Fibroblast of lung (primary cell): Measurements from ENCODE around the gene MGST2. TPM values are rescaled to one million over a fixed set of nuclear protein-coding genes. Genes with fewer than 3 reads are reported as not detected.

ENCODE experiments used
- DNase-seq, 2 donors: peaks; one replicate each; pipeline versions ENCODE4 v3.0.0 to v3.0.0-alpha.2; 2010; ENCODE audit warnings: low read depth in 2 of 2
- H2AFZ ChIP-seq: 2 replicates; pipeline ENCODE4 v1.5.1; 2012; ENCODE audit warnings: low read length, control low read depth, inconsistent platforms
- H3K27ac ChIP-seq: 2 replicates; pipeline ENCODE4 v1.5.1; 2011; ENCODE audit warnings: low read length, control low read depth; ENCODE audit not compliant: insufficient read depth
- H3K27me3 ChIP-seq: 2 replicates; pipeline ENCODE4 v1.5.1; 2011; ENCODE audit warnings: mild to moderate bottlenecking, low read length; ENCODE audit not compliant: control insufficient read depth, insufficient read depth
- H3K36me3 ChIP-seq: 2 replicates; pipeline ENCODE4 v1.5.1; 2011; ENCODE audit warnings: low read length; ENCODE audit not compliant: control insufficient read depth, insufficient read depth
- H3K4me1 ChIP-seq: 2 replicates; pipeline ENCODE4 v1.5.1; 2011; ENCODE audit warnings: low read length; ENCODE audit not compliant: control insufficient read depth, insufficient read depth; ENCODE audit errors: extremely low read depth
- H3K4me2 ChIP-seq: 2 replicates; pipeline ENCODE4 v1.5.1; 2011; ENCODE audit warnings: low read length, control low read depth; ENCODE audit not compliant: insufficient read depth; ENCODE audit errors: extremely low read depth
- H3K4me3 ChIP-seq, 4 experiments: fragments of 200-600 bp in 1 of 4; sonication (generic) in 1 of 4; replicated peaks in 1 of 4; 2 replicates each; pipeline ENCODE4 v1.5.1; 2011 to 2016; ENCODE audit warnings: low read length in 4 of 4, low read depth in 3 of 4, mild to moderate bottlenecking in 3 of 4, control low read depth in 2 of 4, inconsistent platforms in 1 of 4, mixed read lengths in 1 of 4; ENCODE audit not compliant: insufficient read depth in 1 of 4; ENCODE audit errors: control extremely low read depth in 1 of 4
- H3K79me2 ChIP-seq: 2 replicates; pipeline ENCODE4 v1.5.1; 2012; ENCODE audit warnings: mild to moderate bottlenecking, low read length, inconsistent platforms; ENCODE audit not compliant: control insufficient read depth, insufficient read depth
- H3K9ac ChIP-seq: 2 replicates; pipeline ENCODE4 v1.5.1; 2011; ENCODE audit warnings: mild to moderate bottlenecking, low read length, control low read depth; ENCODE audit not compliant: insufficient read depth
- H3K9me3 ChIP-seq: 2 replicates; pipeline ENCODE4 v1.5.1; 2012; ENCODE audit warnings: low read depth, low read length; ENCODE audit not compliant: control insufficient read depth, insufficient read depth
- H4K20me1 ChIP-seq: 2 replicates; pipeline ENCODE4 v1.5.1; 2011; ENCODE audit warnings: low read length; ENCODE audit not compliant: control insufficient read depth, insufficient read depth; ENCODE audit errors: extremely low read depth
- CTCF ChIP-seq, 2 donors: IDR thresholded peaks in 1 of 2; conservative IDR thresholded peaks in 1 of 2; 1 replicate in 1 of 2; 2 replicates in 1 of 2; pipeline ENCODE4 v1.5.1; 2011 to 2012; ENCODE audit warnings: low read length in 2 of 2, control low read depth in 1 of 2, inconsistent platforms in 1 of 2, low read depth in 1 of 2, mild to moderate bottlenecking in 1 of 2
- EZH2 ChIP-seq: IDR thresholded peaks from 2 replicates; pipeline ENCODE4 v1.5.1; 2012; ENCODE audit warnings: low read length, control low read depth, mild to moderate bottlenecking; ENCODE audit errors: missing control alignments
- polyA plus RNA-seq, 2 donors: library from polyadenylated mRNA; depleted of rRNA in 1 of 2; stranded (reverse) in 1 of 2; unstranded in 1 of 2; fragments of >200 nt; gene quantifications; 2 replicates each; pipeline ENCODE4 v1.2.1, GENCODE V29; 2011 to 2012; ENCODE audit warnings: missing spikeins in 1 of 2
- total RNA-seq: library from RNA; depleted of rRNA; stranded (reverse); fragments of >200 nt; gene quantifications from 2 replicates; pipeline ENCODE4 v1.2.1, GENCODE V29; 2014

Gene MGST2
- total and polyA plus RNA-seq, 2 donors (not counting 1 experiment from before 2014, with no cell fraction given): 5.3 to 20.1 TPM

- no peaks in the 10 kb centered on the region for H3K4me1 ChIP-seq
- no peak overlapping the region for H3K9ac ChIP-seq
- no peaks in the 10 kb centered on the region for H3K36me3 ChIP-seq
- H3K79me2 ChIP-seq: no peaks in the 10 kb centered on the region
- H3K27ac ChIP-seq: no peak overlapping the region
- no peaks in the 10 kb centered on the region for H4K20me1 ChIP-seq
- no peaks in the 10 kb centered on the region for H3K9me3 ChIP-seq
- DNase-seq: no peak
- no peak overlapping the region for H2AFZ ChIP-seq
- no peaks in the 10 kb centered on the region for H3K27me3 ChIP-seq
- no peak overlapping the region for H3K4me2 ChIP-seq
- TF ChIP-seq CTCF (conservative IDR thresholded peaks at IDR 0.05 in 1 of 2, IDR thresholded peaks at IDR 0.05 in 1 of 2; ENCODE audit: low read depth in 1 of 2, low read length in 2 of 2) (no peak), EZH2 (no peak)
- H3K4me3 ChIP-seq: no peak overlapping the region
These were observed 23.6 kb downstream of the MGST2 start for GRCh38 chr4:139689093-139689722.

- TF ChIP-seq EZH2 (no peak), CTCF (conservative IDR thresholded peaks at IDR 0.05 in 1 of 2, IDR thresholded peaks at IDR 0.05 in 1 of 2; ENCODE audit: low read depth in 1 of 2, low read length in 2 of 2) (no peak)
- Histone ChIP-seq H3K79me2 (no peaks in the 10 kb centered on the region), H3K36me3 (no peaks in the 10 kb centered on the region), H3K9me3 (no peaks in the 10 kb centered on the region), H3K4me1 (no peaks in the 10 kb centered on the region), H2AFZ (no peak overlapping the region), H3K4me3 (no peak overlapping the region), H3K27me3 (no peaks in the 10 kb centered on the region), H3K27ac (no peak overlapping the region), H4K20me1 (no peaks in the 10 kb centered on the region), H3K9ac (no peak overlapping the region), H3K4me2 (no peak overlapping the region)
- DNase-seq: no peak
These were observed 24.8 kb downstream of the MGST2 start for GRCh38 chr4:139690419-139690818.

GRCh38 chr4:139692309-139693012, 26.8 kb downstream of the MGST2 start:
- no peaks in the 10 kb centered on the region for H3K36me3 ChIP-seq
- TF ChIP-seq CTCF (conservative IDR thresholded peaks at IDR 0.05 in 1 of 2, IDR thresholded peaks at IDR 0.05 in 1 of 2; ENCODE audit: low read depth in 1 of 2, low read length in 2 of 2) (peak in 1 of 2 donors; percentile 8), EZH2 (no peak)
- no peak overlapping the region for H3K27ac ChIP-seq
- DNase-seq: no peak
- H2AFZ ChIP-seq: no peak overlapping the region
- H3K4me2 ChIP-seq: no peak overlapping the region
- no peaks in the 10 kb centered on the region for H3K4me1 ChIP-seq
- H4K20me1 ChIP-seq: no peaks in the 10 kb centered on the region
- H3K79me2 ChIP-seq: no peaks in the 10 kb centered on the region
- no peaks in the 10 kb centered on the region for H3K27me3 ChIP-seq
- no peak overlapping the region for H3K9ac ChIP-seq
- no peaks in the 10 kb centered on the region for H3K9me3 ChIP-seq
- H3K4me3 ChIP-seq: no peak overlapping the region
